ENCODE measurements around the gene HBQ1.

DNA sequence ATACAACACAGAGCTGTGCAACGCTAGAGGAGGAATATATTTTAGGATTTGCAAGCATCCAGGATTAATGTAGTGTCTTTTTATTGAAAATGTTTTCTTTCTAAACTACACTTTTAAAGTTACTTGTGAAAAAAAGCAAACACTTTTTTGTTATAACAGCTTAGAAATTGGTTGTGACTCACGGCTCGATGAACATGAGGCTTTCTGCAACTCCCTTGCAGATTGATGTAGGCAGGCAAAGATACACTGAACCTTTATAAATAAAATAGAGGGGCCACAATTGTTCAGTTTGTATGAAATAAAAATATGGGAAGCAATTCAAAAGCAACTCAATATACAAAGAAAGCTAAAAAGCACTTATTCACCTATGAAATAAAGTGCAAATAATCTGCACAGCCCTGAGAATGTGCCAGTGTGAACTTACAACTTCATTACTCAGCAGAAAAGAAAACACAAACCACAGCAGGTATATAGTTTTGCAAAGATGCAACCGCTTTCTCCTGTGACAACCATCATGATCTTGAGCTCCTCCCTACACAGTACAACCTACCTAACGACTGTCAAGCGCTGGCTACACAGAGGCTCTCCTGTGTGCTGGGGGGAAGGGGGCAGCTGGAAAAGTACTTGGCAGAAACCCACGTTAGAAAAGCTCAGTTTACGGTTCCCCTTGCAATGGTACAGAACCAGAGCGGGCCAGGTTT is 48.0 kb downstream of the HBQ1 start:
- TF ChIP-seq EP300 (IDR thresholded peaks at IDR 0.05) (no peak), POLR2A (IDR thresholded peaks at IDR 0.05) (no peak), POLR2AphosphoS5 (IDR thresholded peaks at IDR 0.05) (no peak)
- TF ChIP-seq, protein P1, sequence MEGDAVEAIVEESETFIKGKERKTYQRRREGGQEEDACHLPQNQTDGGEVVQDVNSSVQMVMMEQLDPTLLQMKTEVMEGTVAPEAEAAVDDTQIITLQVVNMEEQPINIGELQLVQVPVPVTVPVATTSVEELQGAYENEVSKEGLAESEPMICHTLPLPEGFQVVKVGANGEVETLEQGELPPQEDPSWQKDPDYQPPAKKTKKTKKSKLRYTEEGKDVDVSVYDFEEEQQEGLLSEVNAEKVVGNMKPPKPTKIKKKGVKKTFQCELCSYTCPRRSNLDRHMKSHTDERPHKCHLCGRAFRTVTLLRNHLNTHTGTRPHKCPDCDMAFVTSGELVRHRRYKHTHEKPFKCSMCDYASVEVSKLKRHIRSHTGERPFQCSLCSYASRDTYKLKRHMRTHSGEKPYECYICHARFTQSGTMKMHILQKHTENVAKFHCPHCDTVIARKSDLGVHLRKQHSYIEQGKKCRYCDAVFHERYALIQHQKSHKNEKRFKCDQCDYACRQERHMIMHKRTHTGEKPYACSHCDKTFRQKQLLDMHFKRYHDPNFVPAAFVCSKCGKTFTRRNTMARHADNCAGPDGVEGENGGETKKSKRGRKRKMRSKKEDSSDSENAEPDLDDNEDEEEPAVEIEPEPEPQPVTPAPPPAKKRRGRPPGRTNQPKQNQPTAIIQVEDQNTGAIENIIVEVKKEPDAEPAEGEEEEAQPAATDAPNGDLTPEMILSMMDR (IDR thresholded peaks at IDR 0.05): no peak

All from suprapubic skin (tissue), 4 donors.